Coronary artery (tissue), 2 donors: ENCODE data around the gene TESK2.
A peak's percentile ranks its signal among the peaks of the same experiment; 100 is the strongest.
"Not testable (repeated sequence)": the region's sequence is repeated elsewhere in the genome, so short reads cannot be mapped to it uniquely, and the experiment has no call there.

Experiments used
- DNase-seq: peaks from one replicate; pipeline ENCODE4 v3.0.0-alpha.2; 2017; ENCODE audit warnings: low spot score
- H3K27ac ChIP-seq, 2 donors: fragments of 200-600 bp; sonication (generic); one replicate each; pipeline ENCODE4 v1.5.1; 2016 to 2019
- H3K4me3 ChIP-seq: fragments of 200-600 bp; sonication (generic); 2 replicates; pipeline ENCODE4 v1.5.1; 2016; ENCODE audit warnings: mild to moderate bottlenecking, moderate library complexity
- CTCF ChIP-seq: fragments of 200-600 bp; sonication (generic); IDR thresholded peaks from one replicate; pipeline ENCODE4 v1.5.1; 2019; ENCODE audit warnings: antibody characterized with exemption

TESK2 gene

GRCh38 chr1:45490626-45491486, at the start of gene TESK2:
Gene TESK2 (minus strand): TSS chr1:45491163. CDS start chr1:45457785, 33,378 bp downstream.
- Histone ChIP-seq H3K27ac (peak within 1 kb of the TSS; percentile 84 to 88), H3K4me3 (peak within 1 kb of the TSS; percentile 83)
- TF ChIP-seq CTCF, result no peak
- DNase-seq, result peak; percentile 99

- no peak for DNase-seq
- H3K4me3 ChIP-seq, result no peak overlapping the region
- TF ChIP-seq CTCF, result no peak
Measured at GRCh38 chr1:45536886-45537285, 45.9 kb upstream of the TESK2 start.

GRCh38 chr1:45535988-45536766, 45.2 kb upstream of the TESK2 start:
- H3K4me3 ChIP-seq, result no peak overlapping the region
- no peak for TF ChIP-seq CTCF
- DNase-seq, result no peak
- H3K27ac ChIP-seq, result no peak overlapping the region

More at GRCh38 chr1:45536886-45537285, 45.9 kb upstream of the TESK2 start:
- H3K27ac ChIP-seq, result no peak overlapping the region

DNA sequence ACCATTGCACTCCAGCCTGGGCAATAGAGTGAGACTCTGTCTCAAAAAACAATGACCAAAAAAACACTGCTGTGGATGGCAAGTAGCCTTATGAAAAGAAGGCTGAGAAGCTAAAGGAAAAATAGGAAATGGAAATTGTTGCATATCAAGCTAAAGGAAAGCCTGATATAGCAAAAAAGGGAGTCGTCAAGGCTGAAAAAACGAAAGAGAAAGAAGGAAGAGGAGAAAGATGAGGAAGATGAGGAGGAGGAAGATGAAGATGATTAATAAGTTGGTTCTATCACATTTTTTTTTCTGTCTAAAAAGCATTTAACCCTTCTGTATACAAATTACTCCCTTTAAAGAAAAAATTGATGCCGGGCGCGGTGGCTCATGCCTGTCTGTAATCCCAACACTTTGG, 40.9 kb upstream of the TESK2 start:
- no peak for DNase-seq
- Histone ChIP-seq H3K4me3 (no peak overlapping the region), H3K27ac (no peak overlapping the region)
- TF ChIP-seq CTCF, result no peak

- Histone ChIP-seq H3K4me3 (no peak overlapping the region), H3K27ac (no peak overlapping the region)
- DNase-seq, result no peak
- TF ChIP-seq CTCF, result no peak
Measured at GRCh38 chr1:45530632-45531135, 39.7 kb upstream of the TESK2 start.

- H3K4me3 ChIP-seq, result no peak overlapping the region
- no peak overlapping the region for H3K27ac ChIP-seq
- DNase-seq, result no peak
- TF ChIP-seq CTCF, result no peak
Measured at GRCh38 chr1:45526135-45526644, 35.2 kb upstream of the TESK2 start.

DNA sequence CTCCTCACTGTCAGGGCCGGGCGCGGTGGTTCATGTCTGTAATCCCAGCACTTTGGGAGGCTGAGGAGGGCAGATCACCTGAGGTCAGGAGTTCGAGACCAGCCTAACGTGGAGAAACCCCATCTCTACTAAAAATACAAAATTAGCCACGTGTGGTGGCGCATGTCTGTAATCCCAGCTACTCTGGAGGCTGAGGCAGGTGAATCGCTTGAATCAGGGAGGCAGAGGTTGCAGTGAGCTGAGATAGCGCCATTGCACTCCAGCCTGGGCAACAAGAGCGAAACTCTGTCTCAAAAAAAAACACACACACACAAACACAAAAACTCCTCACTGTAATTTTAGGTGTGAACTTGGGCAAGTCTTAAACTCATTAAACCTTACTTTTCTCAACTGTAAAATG, 33.0 kb upstream of the TESK2 start:
- not testable (repeated sequence) for H3K27ac ChIP-seq, DNase-seq, H3K4me3 ChIP-seq

GRCh38 chr1:45523516-45523915, 32.6 kb upstream of the TESK2 start:
- DNase-seq, H3K4me3 ChIP-seq, H3K27ac ChIP-seq: not testable (repeated sequence)
